B cell (primary cell): ENCODE measurements around the gene EFNA3. TPM values are rescaled to one million over a fixed set of nuclear protein-coding genes. Genes with fewer than 3 reads are reported as not detected.

Experiments used
- ATAC-seq: fragments of 200-7000 bp; cut with Tn5 transposase; one replicate; pipeline ENCODE4 v1.10.0; 2021; ENCODE audit warnings: low read depth, mild to moderate bottlenecking, moderate number of reproducible peaks, moderate library complexity
- CTCF ChIA-PET: fragments of 350-600 bp; sonication (Branson Sonifier 250); formaldehyde crosslinking; loops from one replicate; lab custom pipeline; 2021; ENCODE audit warnings: antibody characterized with exemption, inconsistent platforms; lab: Charles Lee
- POLR2A ChIA-PET: fragments of 350-600 bp; sonication (Branson Sonifier 250); formaldehyde crosslinking; loops from one replicate; lab custom pipeline; 2021; ENCODE audit warnings: antibody characterized with exemption; lab: Charles Lee
- DNase-seq: peaks from one replicate; pipeline ENCODE4 v3.0.0; 2013
- H2AFZ ChIP-seq: 2 replicates; pipeline ENCODE4 v1.6.1; 2012; ENCODE audit warnings: mild to moderate bottlenecking, low read depth, low read length; ENCODE audit not compliant: insufficient read depth, poor library complexity, severe bottlenecking
- H3K27ac ChIP-seq, 2 donors: 1 replicate in 1 of 2; 2 replicates in 1 of 2; pipeline ENCODE4 v1.5.1; 2012 to 2013; ENCODE audit warnings: low read length in 2 of 2, mild to moderate bottlenecking in 2 of 2, moderate library complexity in 1 of 2
- H3K27me3 ChIP-seq, 4 experiments: fragments of 200-600 bp in 1 of 4; sonication (generic) in 1 of 4; replicated peaks in 1 of 4; 1 replicate in 2 of 4; 2 replicates in 2 of 4; pipeline versions ENCODE4 v1.6.1 to v1.7.0; 2013 to 2016; ENCODE audit warnings: low read length in 3 of 4, mild to moderate bottlenecking in 2 of 4, mixed read lengths in 1 of 4, moderate library complexity in 1 of 4; ENCODE audit not compliant: insufficient read depth in 4 of 4, control insufficient read depth in 3 of 4; ENCODE audit errors: control extremely low read depth in 1 of 4
- H3K36me3 ChIP-seq, 2 experiments: replicated peaks in 1 of 2; 1 replicate in 1 of 2; 2 replicates in 1 of 2; pipeline versions ENCODE4 v1.6.1 to v1.7.1; 2013; ENCODE audit warnings: low read length in 1 of 2; ENCODE audit not compliant: insufficient read depth in 2 of 2, control insufficient read depth in 1 of 2; ENCODE audit errors: control extremely low read depth in 1 of 2, extremely low read depth in 1 of 2
- H3K4me1 ChIP-seq, 2 donors: fragments of 200-600 bp in 1 of 2; sonication (generic) in 1 of 2; 1 replicate in 1 of 2; 2 replicates in 1 of 2; pipeline versions ENCODE4 v1.5.1 to v1.6.1; 2013 to 2017; ENCODE audit warnings: low read length in 2 of 2; ENCODE audit not compliant: control insufficient read depth in 2 of 2, insufficient read depth in 2 of 2
- H3K4me2 ChIP-seq: replicated peaks from 2 replicates; pipeline ENCODE3; 2012; ENCODE audit warnings: mild to moderate bottlenecking, low read depth, low read length; ENCODE audit not compliant: poor library complexity, severe bottlenecking
- H3K4me3 ChIP-seq, 5 experiments: fragments of 200-600 bp in 1 of 5; sonication (generic) in 1 of 5; 1 replicate in 3 of 5; 2 replicates in 2 of 5; pipeline versions ENCODE4 v1.5.1 to v1.7.0; 2011 to 2016; ENCODE audit warnings: low read length in 4 of 5, mild to moderate bottlenecking in 4 of 5, low read depth in 2 of 5, control low read depth in 1 of 5, moderate library complexity in 1 of 5; ENCODE audit not compliant: insufficient read depth in 1 of 5; ENCODE audit errors: control extremely low read depth in 1 of 5, extremely low read depth in 1 of 5
- H3K79me2 ChIP-seq: fragments of 200-600 bp; sonication (generic); one replicate; pipeline ENCODE4 v1.6.0; 2016; ENCODE audit warnings: low read length; ENCODE audit not compliant: control insufficient read depth, insufficient read depth
- H3K9ac ChIP-seq: fragments of 200-600 bp; sonication (generic); 2 replicates; pipeline ENCODE4 v1.6.1; 2017; ENCODE audit warnings: mild to moderate bottlenecking, low read length, moderate library complexity
- H3K9me3 ChIP-seq, 3 donors: one replicate each; pipeline versions ENCODE4 v1.6.1 to v1.7.1; 2013; ENCODE audit warnings: low read length in 2 of 3; ENCODE audit not compliant: control insufficient read depth in 2 of 3, insufficient read depth in 1 of 3; ENCODE audit errors: control extremely low read depth in 1 of 3
- H4K20me1 ChIP-seq: 2 replicates; pipeline ENCODE4 v1.6.0; 2012; ENCODE audit warnings: mild to moderate bottlenecking, low read length; ENCODE audit not compliant: insufficient read depth, control insufficient read depth, poor library complexity, severe bottlenecking
- H3K27ac Mint-ChIP-seq: one replicate; pipeline ENCODE4 v1.8.0; 2021; ENCODE audit warnings: mixed read lengths
- H3K27me3 Mint-ChIP-seq: one replicate; pipeline ENCODE4 v1.8.0; 2021; ENCODE audit warnings: mixed read lengths
- H3K4me1 Mint-ChIP-seq: one replicate; pipeline ENCODE4 v1.8.0; 2021; ENCODE audit warnings: mixed read lengths
- H3K4me3 Mint-ChIP-seq: one replicate; pipeline ENCODE4 v1.8.0; 2021; ENCODE audit warnings: mixed read lengths
- H3K9me3 Mint-ChIP-seq: one replicate; pipeline ENCODE4 v1.8.0; 2022; ENCODE audit warnings: mixed read lengths; ENCODE audit not compliant: insufficient read depth
- EZH2 ChIP-seq: IDR thresholded peaks from 2 replicates; pipeline ENCODE4 v1.6.1; 2012; ENCODE audit warnings: borderline replicate concordance, low read depth, mild to moderate bottlenecking, moderate library complexity, low read length; ENCODE audit not compliant: insufficient read depth, poor library complexity, severe bottlenecking
- WGBS: methylation state at CpG from one replicate; pipeline ENCODE4 v1.1.5; 2013; ENCODE audit warnings: missing lambda C conversion rate; ENCODE audit not compliant: insufficient coverage; 5-methylcytosine and 5-hydroxymethylcytosine counted together
- intact Hi-C: fragments of 100-400 bp; cut with micrococcal nuclease; formaldehyde crosslinking; loops from one replicate; pipeline ENCODE4 v1.10.0; 2022
- polyA plus RNA-seq: library from polyadenylated mRNA; depleted of rRNA; stranded (reverse); fragments of >200 nt; gene quantifications from 2 replicates; pipeline ENCODE4 v1.2.3, GENCODE V29; 2012
- total RNA-seq, 2 donors: library from RNA; stranded (reverse); fragments of 120-200 nt in 1 of 2; gene quantifications; 1 replicate in 1 of 2; 2 replicates in 1 of 2; pipeline versions ENCODE4 v1.2.3 to v1.2.4, GENCODE V29; 2013 to 2022
- TF ChIP-seq, protein P1 (sequence below): fragments of 200-600 bp; IDR thresholded peaks from one replicate; pipeline ENCODE4 v1.8.0; 2022; ENCODE audit warnings: antibody characterized with exemption, mild to moderate bottlenecking

The EFNA3 gene
- total and polyA plus RNA-seq, 2 donors (not counting 1 experiment from before 2014, with no cell fraction given) = 1.6 to 3.2 TPM

DNA sequence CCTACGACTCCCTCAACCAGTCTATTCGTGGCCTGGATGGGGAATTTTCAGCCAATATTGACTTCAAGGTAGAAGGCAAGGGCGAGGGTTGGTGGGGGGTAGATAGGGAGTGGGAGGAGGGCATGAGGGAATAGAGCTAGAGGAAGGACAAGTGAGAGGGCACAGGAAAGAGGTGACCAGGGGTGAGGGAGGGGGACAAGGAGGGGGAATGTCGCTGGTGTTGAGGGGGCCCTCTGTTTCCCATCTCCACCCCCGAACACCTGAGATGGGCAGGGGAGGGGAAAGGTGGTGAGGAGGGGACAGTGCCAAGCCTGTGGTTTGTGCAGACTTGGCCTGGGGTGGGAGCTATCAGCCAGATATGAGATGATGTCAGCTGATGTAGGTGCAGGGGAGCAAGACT is 35.8 kb upstream of the EFNA3 start:
- ATAC-seq = no peak
- no peak overlapping the region for H3K9ac ChIP-seq
- intact Hi-C loops = no loop called here
- H3K4me3 ChIP-seq = no peak overlapping the region
- no peak overlapping the region for H2AFZ ChIP-seq
- Mint-ChIP-seq H3K27ac (no peak overlapping the region), H3K4me1 (peaks cover 7% of the 10 kb centered on the region), H3K27me3 (peaks cover 11% of the 10 kb centered on the region), H3K9me3 (no peaks in the 10 kb centered on the region), H3K4me3 (no peak overlapping the region)
- ChIA-PET POLR2A (no interaction called here), CTCF (interaction anchor here (8.1 to 16.6 kb wide), 2 partner anchors 19 to 42 kb away, joined by 77 to 370 read pairs; partner anchors contain the start of gene EFNA4)
- DNase-seq = no peak
- no peak overlapping the region for H3K4me2 ChIP-seq
- H3K79me2 ChIP-seq = no peaks in the 10 kb centered on the region
- no peak overlapping the region for H3K27ac ChIP-seq
- H3K4me1 ChIP-seq = no peaks in the 10 kb centered on the region
- 85% methylated on average over 5 of the region's 5 CpGs for WGBS
- peaks cover 0 to 10% (median 0%) of the 10 kb centered on the region in 4 experiments for H3K27me3 ChIP-seq
- no peaks in the 10 kb centered on the region for H4K20me1 ChIP-seq
- H3K36me3 ChIP-seq = no peaks in the 10 kb centered on the region
- no peaks in the 10 kb centered on the region for H3K9me3 ChIP-seq
- TF ChIP-seq, protein P1, sequence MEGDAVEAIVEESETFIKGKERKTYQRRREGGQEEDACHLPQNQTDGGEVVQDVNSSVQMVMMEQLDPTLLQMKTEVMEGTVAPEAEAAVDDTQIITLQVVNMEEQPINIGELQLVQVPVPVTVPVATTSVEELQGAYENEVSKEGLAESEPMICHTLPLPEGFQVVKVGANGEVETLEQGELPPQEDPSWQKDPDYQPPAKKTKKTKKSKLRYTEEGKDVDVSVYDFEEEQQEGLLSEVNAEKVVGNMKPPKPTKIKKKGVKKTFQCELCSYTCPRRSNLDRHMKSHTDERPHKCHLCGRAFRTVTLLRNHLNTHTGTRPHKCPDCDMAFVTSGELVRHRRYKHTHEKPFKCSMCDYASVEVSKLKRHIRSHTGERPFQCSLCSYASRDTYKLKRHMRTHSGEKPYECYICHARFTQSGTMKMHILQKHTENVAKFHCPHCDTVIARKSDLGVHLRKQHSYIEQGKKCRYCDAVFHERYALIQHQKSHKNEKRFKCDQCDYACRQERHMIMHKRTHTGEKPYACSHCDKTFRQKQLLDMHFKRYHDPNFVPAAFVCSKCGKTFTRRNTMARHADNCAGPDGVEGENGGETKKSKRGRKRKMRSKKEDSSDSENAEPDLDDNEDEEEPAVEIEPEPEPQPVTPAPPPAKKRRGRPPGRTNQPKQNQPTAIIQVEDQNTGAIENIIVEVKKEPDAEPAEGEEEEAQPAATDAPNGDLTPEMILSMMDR = no peak

DNA sequence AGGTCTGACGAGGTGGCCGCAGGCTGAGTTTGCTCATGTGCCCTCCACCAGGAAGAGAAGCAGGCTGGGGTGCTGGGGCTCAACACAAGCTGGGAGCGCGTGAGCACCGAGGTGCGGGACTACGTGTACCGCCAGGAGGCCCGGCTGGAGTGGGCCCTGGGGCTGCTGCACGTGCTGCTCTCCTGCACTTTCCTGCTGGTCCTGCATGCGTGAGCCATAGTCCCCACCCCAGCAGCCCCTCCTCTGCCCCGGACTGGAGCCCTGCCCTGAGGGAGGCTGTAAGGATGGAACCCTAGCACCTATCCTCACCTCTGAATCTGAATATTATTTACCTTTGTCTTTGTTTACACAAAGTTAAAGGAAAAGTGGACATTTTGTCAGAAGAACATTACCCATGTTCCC is 35.3 kb upstream of the EFNA3 start:
- Histone ChIP-seq H3K79me2 (no peaks in the 10 kb centered on the region), H3K4me3 (no peak overlapping the region), H3K9ac (no peak overlapping the region), H3K4me2 (no peak overlapping the region), H3K27me3 (peaks cover 0 to 5% (median 0%) of the 10 kb centered on the region in 4 experiments), H3K4me1 (no peaks in the 10 kb centered on the region), H3K9me3 (no peaks in the 10 kb centered on the region), H2AFZ (no peak overlapping the region), H3K36me3 (no peaks in the 10 kb centered on the region), H3K27ac (no peak overlapping the region), H4K20me1 (no peaks in the 10 kb centered on the region)
- POLR2A ChIA-PET = interaction anchor here (0.6 to 0.8 kb wide), 2 partner anchors 11 to 18 kb away, joined by 3 to 4 read pairs; no protein-coding TSS in a partner anchor
- intact Hi-C loops = no loop called here
- Mint-ChIP-seq H3K4me3 (no peak overlapping the region), H3K4me1 (peaks cover 7% of the 10 kb centered on the region), H3K9me3 (no peaks in the 10 kb centered on the region), H3K27ac (no peak overlapping the region), H3K27me3 (peaks cover 8% of the 10 kb centered on the region)
- no peak for DNase-seq
- no peak for ATAC-seq
- TF ChIP-seq, protein P1 = no peak
- TF ChIP-seq EZH2 = no peak
- CTCF ChIA-PET = interaction anchor here (0.7 to 16.6 kb wide), 11 partner anchors 19 to 698 kb away, joined by 3 to 370 read pairs (median 6); partner anchors contain the start of genes EFNA4, KRTCAP2, PBXIP1 and SLC50A1
- WGBS = 85% methylated on average over 6 of the region's 12 CpGs
